ENCODE data around the gene FERMT2. TPM values are rescaled to one million over a fixed set of nuclear protein-coding genes. Genes with fewer than 3 reads are reported as not detected.

Gene FERMT2
- total RNA-seq, 2 experiments from 2014 or later: 0.77 to 1.0 TPM

DNA sequence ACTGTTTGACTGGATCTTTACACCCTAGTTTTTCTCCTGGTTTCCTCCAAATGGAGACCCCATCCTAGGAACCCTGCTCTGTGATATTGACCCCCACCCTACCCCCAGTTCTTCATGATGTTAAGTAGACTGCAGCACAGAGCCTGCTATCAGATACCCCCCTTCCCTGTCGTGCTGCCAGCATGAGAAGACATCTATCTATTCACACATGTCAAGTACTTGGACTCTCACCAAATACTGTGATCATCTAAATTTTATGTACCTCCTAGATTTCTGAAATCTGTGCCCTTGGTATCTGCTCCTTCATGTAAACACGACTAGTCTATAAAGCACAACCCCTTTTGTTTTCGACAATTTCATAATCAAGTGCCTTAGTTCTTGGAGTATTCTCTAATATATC lies 38.9 kb downstream of the FERMT2 start:
- ChIA-PET POLR2A (no interaction called here), CTCF (no interaction called here)
- no peak for TF ChIP-seq CTCF (IDR thresholded peaks at IDR 0.05)
- intact Hi-C loops (cut with micrococcal nuclease): no loop called here
- Mint-ChIP-seq H3K4me3 (no peak overlapping the region), H3K27me3 (no peaks in the 10 kb centered on the region), H3K27ac (no peak overlapping the region), H3K9me3 (no peaks in the 10 kb centered on the region), H3K4me1 (ENCODE audit: low read depth) (peaks cover 3% of the 10 kb centered on the region), H3K36me3 (ENCODE audit: low read depth) (no peaks in the 10 kb centered on the region)
- no peak for ATAC-seq
- no peak for DNase-seq

GRCh38 chr14:52910572-52910971 lies 40.3 kb downstream of the FERMT2 start:
- ATAC-seq (no peak), DNase-seq (no peak)
- Mint-ChIP-seq H3K27ac (no peak overlapping the region), H3K36me3 (ENCODE audit: low read depth) (no peaks in the 10 kb centered on the region), H3K27me3 (no peaks in the 10 kb centered on the region), H3K9me3 (no peaks in the 10 kb centered on the region), H3K4me1 (ENCODE audit: low read depth) (no peaks in the 10 kb centered on the region), H3K4me3 (no peak overlapping the region)
- POLR2A ChIA-PET: no interaction called here
- CTCF ChIA-PET: no interaction called here
- intact Hi-C loops (cut with micrococcal nuclease): no loop called here
- no peak for TF ChIP-seq CTCF (IDR thresholded peaks at IDR 0.05)

DNA sequence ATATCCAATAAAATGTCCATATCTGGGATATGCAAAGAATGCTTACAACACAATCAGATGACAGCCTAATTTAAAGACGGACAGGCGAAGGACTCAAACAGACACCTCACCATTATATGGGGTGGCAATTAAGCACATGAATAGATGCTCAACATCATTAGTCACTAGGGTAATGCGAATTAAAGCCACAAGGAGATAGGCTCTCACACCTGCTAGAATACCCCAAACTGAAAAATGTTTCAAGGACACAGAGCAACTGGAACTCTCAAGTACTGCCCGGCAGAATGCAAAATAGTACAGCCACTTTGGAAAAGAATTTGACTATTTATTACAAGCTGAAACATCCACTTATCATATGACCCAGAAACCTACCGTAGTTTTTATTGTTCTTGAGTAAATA lies 42.9 kb downstream of the FERMT2 start:
- H3K4me1 Mint-ChIP-seq (ENCODE audit: low read depth): no peaks in the 10 kb centered on the region
- intact Hi-C loops (cut with micrococcal nuclease): no loop called here
- no peak overlapping the region for H3K27ac Mint-ChIP-seq
- no peak overlapping the region for H3K4me3 Mint-ChIP-seq
- ATAC-seq: no peak
- CTCF ChIA-PET: no interaction called here
- H3K36me3 Mint-ChIP-seq (ENCODE audit: low read depth): no peaks in the 10 kb centered on the region
- no peaks in the 10 kb centered on the region for H3K9me3 Mint-ChIP-seq
- TF ChIP-seq CTCF (IDR thresholded peaks at IDR 0.05): no peak
- no peak for DNase-seq
- no peaks in the 10 kb centered on the region for H3K27me3 Mint-ChIP-seq
- POLR2A ChIA-PET: interaction anchor here (0.7 kb wide), 1 partner anchor 35 kb away, joined by 3 read pairs; no protein-coding TSS in a partner anchor

DNA sequence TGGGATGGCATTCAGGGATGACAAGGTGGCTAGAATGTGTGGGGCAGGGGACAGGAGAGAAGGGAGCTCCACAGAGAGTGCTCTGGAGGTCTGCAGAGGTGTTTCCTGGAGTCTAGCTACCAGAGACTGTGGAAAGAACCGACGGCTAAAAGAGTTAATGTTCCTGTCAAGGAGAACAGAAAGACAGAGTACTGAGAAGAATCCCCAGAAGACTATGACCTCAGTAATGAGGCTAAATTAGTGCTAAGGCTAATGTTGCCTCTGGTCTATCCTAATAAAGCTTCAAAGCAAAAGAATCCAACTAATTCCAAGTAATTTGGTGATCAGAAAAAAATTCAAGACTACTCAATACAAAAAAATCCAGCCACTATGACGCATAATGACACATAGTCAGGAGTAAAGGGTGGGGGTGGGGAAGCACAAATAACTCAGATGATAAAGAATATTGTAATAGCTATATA lies 44.7 kb downstream of the FERMT2 start:
- no peak for DNase-seq
- Mint-ChIP-seq H3K36me3 (ENCODE audit: low read depth) (no peaks in the 10 kb centered on the region), H3K27me3 (no peaks in the 10 kb centered on the region), H3K4me3 (no peak overlapping the region), H3K27ac (no peak overlapping the region), H3K4me1 (ENCODE audit: low read depth) (no peaks in the 10 kb centered on the region), H3K9me3 (no peaks in the 10 kb centered on the region)
- ATAC-seq: no peak
- POLR2A ChIA-PET: no interaction called here
- no peak for TF ChIP-seq CTCF (IDR thresholded peaks at IDR 0.05)
- CTCF ChIA-PET: interaction anchor here (1.3 kb wide), 1 partner anchor 55 kb away, joined by 5 read pairs; no protein-coding TSS in a partner anchor
- intact Hi-C loops (cut with micrococcal nuclease): no loop called here

DNA sequence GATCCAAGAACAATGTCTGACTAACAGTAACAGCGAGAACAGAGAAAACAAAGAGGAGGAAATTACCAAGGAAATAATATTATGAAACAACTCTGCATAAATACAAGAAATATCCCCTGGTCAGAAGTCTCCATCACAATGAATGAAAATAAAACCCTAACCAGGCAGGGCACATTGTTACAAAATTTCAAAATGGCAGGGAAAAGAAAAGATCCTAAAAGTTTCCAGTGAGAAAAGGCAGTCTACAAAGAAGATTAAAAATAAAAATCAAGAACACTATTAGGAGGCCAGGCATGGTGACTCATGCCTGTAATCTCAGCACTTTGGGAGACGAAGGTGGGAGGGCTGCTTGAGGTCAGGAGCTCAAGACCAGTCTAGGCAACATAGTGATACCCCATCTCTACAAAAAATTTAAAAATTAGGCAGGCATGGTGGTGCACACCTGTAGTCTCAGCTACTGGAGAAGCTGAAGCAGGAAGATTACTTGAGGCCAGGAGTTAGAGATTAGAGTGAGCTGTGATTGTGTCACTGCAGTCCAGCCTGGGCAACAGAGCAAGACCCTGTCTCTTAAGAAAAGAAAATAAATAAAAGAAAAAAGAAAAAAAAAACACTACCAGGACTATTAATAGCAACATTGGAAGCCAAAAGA lies 47.8 kb downstream of the FERMT2 start:
- no peak for TF ChIP-seq CTCF (IDR thresholded peaks at IDR 0.05)
- Mint-ChIP-seq H3K36me3 (ENCODE audit: low read depth) (no peaks in the 10 kb centered on the region), H3K27ac (no peak overlapping the region), H3K9me3 (no peaks in the 10 kb centered on the region), H3K27me3 (no peaks in the 10 kb centered on the region), H3K4me1 (ENCODE audit: low read depth) (no peaks in the 10 kb centered on the region), H3K4me3 (no peak overlapping the region)
- intact Hi-C loops (cut with micrococcal nuclease): no loop called here
- ChIA-PET CTCF (no interaction called here), POLR2A (no interaction called here)
- ATAC-seq: no peak
- no peak for DNase-seq

Measured in activated CD8-positive, alpha-beta T cell treated with anti-CD3 and anti-CD28 coated beads for 36 hours (primary cell).